GM12892 (cell line): ENCODE results near the gene DPEP3.

ENCODE experiments used
- DNase-seq: peaks from one replicate; pipeline ENCODE4 v3.0.0; 2011; ENCODE audit not compliant: insufficient read length
- FAIRE-seq: peaks from 2 replicates; lab custom pipeline; 2011; peaks lifted over from hg19 to GRCh38; lab: Jason Lieb, UNC
- POLR2A ChIP-seq: IDR thresholded peaks from 2 replicates; pipeline ENCODE4 v1.6.1; 2011; ENCODE audit warnings: low read depth, low read length, control low read depth
- POLR2AphosphoS5 ChIP-seq: IDR thresholded peaks from 2 replicates; pipeline ENCODE4 v1.6.1; 2011; ENCODE audit warnings: low read depth, low read length, control low read depth
- TAF1 ChIP-seq: IDR thresholded peaks from 2 replicates; pipeline ENCODE4 v1.6.1; 2011; ENCODE audit warnings: low read depth, mild to moderate bottlenecking, control low read depth, low read length, borderline replicate concordance

The DPEP3 gene

GRCh38 chr16:67971111-67971510, 9.2 kb downstream of the DPEP3 start:
- DNase-seq, result no peak
- FAIRE-seq, result no peak
- TF ChIP-seq TAF1 (no peak), POLR2A (no peak), POLR2AphosphoS5 (no peak)

GRCh38 chr16:67969254-67970039, 10.9 kb downstream of the DPEP3 start:
- TF ChIP-seq POLR2AphosphoS5, result no peak
- no peak for TF ChIP-seq TAF1
- TF ChIP-seq POLR2A, result no peak
- DNase-seq (no peak), FAIRE-seq (no peak)

- peak; percentile 97 for DNase-seq
- peak; percentile 91 for FAIRE-seq
- TF ChIP-seq POLR2AphosphoS5 (0 out of 2 replicates have a peak, but pooled peaks have one; percentile 54), TAF1 (no peak), POLR2A (peak; percentile 68; the same call in 1 of the 2 replicates)
Measured at GRCh38 chr16:67968400-67969253, 11.7 kb downstream of the DPEP3 start, which contains the start of gene SLC12A4. SLC12A4 (minus strand) TSS chr16:67968637; CDS start chr16:67968553, 84 bp downstream.

- DNase-seq (peak; percentile 62), FAIRE-seq (no peak)
- TF ChIP-seq POLR2AphosphoS5, result no peak
- no peak for TF ChIP-seq POLR2A
- TF ChIP-seq TAF1, result no peak
Measured at GRCh38 chr16:67967958-67968399, 12.3 kb downstream of the DPEP3 start.

- DNase-seq, result no peak
- TF ChIP-seq POLR2AphosphoS5 (no peak), POLR2A (0 out of 2 replicates have a peak, but pooled peaks have one; percentile 18)
- peak; percentile 80 for FAIRE-seq
Measured at GRCh38 chr16:67967183-67967957, 12.9 kb downstream of the DPEP3 start.

GRCh38 chr16:67966549-67967182, 13.6 kb downstream of the DPEP3 start:
- TF ChIP-seq POLR2AphosphoS5 (no peak; the same call in 1 of the 2 replicates), POLR2A (no peak), TAF1 (no peak)
- DNase-seq (no peak), FAIRE-seq (no peak)

GRCh38 chr16:67965668-67966548, 14.4 kb downstream of the DPEP3 start:
- DNase-seq, result no peak
- no peak for FAIRE-seq

GRCh38 chr16:67964477-67965131, 15.7 kb downstream of the DPEP3 start:
- FAIRE-seq (peak; percentile 21), DNase-seq (no peak)
- TF ChIP-seq POLR2AphosphoS5 (no peak), POLR2A (no peak), TAF1 (no peak)

More at GRCh38 chr16:67965668-67966548, 14.4 kb downstream of the DPEP3 start:
- TF ChIP-seq POLR2AphosphoS5 (no peak; the same call in 1 of the 2 replicates), POLR2A (no peak), TAF1 (no peak)

- TF ChIP-seq POLR2AphosphoS5 (no peak), POLR2A (no peak)
- no peak for DNase-seq
- FAIRE-seq, result no peak
Measured at GRCh38 chr16:67963662-67964321, 16.5 kb downstream of the DPEP3 start.
